ENCODE data around the gene TRIM5.
A peak's percentile ranks its signal among the peaks of the same experiment; 100 is the strongest.
"Not testable (repeated sequence)": the region's sequence is repeated elsewhere in the genome, so short reads cannot be mapped to it uniquely, and the experiment has no call there.

Gene TRIM5, protein sequence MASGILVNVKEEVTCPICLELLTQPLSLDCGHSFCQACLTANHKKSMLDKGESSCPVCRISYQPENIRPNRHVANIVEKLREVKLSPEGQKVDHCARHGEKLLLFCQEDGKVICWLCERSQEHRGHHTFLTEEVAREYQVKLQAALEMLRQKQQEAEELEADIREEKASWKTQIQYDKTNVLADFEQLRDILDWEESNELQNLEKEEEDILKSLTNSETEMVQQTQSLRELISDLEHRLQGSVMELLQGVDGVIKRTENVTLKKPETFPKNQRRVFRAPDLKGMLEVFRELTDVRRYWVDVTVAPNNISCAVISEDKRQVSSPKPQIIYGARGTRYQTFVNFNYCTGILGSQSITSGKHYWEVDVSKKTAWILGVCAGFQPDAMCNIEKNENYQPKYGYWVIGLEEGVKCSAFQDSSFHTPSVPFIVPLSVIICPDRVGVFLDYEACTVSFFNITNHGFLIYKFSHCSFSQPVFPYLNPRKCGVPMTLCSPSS

DNA sequence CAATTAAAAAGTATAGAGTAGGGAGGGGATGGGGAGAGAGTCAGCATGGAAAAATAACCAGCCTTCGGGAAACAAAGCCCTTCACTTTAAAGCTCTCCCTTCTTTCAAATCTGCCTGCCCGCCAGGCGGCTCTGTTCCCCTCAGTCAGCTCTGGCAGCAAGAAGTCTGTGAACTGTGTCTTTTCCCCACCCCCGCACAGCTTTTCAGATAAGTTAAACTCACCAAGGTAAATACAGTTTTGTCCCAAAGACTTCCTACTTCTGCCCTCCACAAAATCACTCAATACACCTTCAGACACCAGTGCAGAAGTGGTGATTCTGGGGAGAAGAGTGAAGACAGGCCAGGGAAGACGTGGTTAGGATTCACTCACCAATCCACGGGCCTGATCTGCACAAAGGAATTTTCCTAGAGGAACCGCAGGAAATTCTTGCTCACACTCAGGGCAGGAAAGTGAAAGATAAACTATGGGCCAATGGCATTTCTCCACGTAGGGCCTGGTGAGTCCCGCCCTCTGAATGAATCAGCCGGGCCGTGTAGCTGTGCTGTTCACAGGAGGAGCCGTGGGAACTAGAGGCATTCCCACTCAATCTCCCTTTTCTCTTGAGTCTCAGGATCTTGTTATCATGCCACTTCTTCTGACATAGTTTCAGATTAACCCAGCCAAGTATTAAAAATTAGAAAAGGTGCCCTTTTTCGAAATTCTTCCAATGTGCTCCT, at the start of gene TRIM5:
Gene TRIM5, minus strand, starts transcription at position 429 of the 717 bp plus-strand sequence. CDS start 4,897 bp downstream, outside the sequence.
- peak; percentile 84 for DNase-seq

DNA sequence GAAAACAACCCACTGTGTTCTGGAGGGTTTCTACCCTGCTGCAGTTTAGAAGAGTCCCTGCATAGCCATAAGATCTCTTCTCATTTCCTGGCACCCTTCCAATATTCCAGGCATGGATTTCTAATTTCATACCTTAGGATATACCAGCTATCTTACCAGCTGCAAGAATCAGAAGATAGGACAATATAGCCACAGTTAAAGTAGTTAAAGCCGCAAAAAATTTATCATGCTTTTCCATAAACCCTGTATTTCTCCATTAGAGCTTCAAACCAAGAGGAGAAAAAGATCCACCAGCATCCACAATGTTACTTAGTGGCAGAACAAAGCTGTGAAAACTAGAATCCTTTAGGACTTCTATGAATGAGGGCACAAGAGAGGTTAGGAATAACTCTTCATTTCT, 42.8 kb upstream of the TRIM5 start:
- no peak for DNase-seq

DNA sequence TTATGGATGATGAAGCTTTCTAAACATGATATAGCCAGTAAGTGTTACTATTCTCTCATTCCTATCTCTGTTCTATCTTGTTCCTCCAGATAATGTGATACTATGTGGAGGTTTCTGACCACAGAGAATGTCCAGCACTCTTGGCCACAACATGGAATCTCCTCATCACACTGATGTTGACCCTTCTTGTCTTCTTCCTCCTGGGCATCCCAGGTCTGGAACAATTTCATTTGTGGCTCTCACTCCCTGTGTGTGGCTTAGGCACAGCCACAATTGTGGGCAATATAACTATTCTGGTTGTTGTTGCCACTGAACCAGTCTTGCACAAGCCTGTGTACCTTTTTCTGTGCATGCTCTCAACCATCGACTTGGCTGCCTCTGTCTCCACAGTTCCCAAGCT, 41.5 kb upstream of the TRIM5 start:
- no peak for DNase-seq

DNA sequence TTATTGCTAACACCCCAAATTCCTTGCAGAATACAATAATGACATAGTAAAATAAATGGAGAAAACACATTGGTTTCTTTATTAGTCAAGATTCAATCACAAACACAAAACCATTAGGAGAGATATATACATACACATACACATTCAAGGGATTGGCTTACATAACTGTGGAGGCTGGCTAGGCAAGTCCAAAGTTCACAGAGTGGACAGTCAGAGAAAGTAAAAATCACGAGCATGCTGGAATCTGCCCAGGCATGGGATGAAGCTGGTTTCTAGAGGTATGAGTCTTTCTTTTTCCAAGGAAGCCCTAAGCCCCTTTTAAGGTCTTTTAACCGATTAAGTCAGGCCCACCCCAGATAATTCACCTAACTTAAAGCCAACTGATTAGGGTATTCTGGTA, 37.7 kb upstream of the TRIM5 start:
- DNase-seq = no peak

DNA sequence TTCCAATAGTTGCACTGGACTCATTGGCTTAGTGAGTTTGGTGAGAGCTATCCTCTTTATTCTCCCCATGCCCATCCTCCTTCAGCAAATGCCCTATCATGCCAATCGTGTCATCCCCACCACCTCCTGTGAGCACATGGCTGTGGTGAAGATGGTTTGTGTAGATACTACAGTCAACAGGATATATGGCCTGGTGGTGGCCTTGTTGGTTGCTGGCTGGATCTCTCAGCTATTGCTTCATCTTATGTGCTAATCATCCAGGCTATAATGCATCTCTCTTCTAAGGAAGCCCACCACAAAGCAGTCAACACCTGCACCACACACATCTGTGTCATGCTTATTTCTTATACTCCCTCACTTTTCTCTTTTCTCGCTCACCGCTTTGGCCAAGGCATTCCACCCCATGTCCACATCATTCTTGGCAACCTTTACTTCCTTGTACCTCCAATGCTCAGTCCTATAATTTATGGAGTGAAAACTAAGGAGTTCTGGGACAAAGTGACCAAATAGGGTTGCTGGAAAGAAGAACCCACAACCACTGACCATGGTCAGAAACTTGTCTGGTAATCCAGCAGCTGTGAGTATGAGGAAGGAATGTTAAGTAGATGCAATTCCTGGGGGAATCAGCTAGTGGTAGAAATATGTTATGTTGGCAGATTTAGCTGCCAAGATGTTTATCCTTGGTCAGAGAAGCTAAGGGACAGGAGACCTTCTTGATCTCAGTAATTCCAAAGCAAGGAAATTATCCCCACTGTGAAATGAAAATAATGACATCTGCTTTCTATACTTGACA, 35.0 kb upstream of the TRIM5 start:
- no peak for DNase-seq

DNA sequence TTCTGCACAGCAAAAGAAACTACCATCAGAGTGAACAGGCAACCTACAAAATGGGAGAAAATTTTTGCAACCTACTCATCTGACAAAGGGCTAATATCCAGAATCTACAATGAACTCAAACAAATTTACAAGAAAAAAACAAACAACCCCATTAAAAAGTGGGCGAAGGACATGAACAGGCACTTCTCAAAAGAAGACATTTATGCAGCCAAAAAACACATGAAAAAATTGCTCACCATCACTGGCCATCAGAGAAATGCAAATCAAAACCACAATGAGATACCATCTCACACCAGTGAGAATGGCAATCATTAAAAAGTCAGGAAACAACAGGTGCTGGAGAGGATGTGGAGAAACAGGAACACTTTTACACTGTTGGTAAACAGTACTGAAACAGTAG, 31.6 kb upstream of the TRIM5 start:
- not testable (repeated sequence) for DNase-seq

DNA sequence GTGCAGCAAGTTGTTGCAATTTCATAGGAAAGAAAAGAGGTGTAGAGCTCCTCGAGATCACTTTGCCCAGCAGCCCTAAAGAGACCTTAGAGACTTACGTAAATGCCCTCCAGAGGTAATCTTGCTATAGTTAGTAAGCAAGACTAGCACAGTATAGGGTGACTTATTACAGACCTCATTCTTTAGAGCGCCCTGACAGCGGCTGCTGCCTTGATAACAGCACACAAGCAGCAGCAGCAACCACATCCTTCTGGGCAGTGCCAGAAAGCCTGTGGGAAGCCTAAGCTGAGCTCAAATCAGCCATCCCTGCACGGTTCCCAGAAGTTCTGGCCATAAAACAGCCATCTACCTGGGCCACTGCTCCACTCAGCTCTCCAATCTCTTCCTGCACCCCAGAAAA, 28.8 kb upstream of the TRIM5 start:
- no peak for DNase-seq

DNA sequence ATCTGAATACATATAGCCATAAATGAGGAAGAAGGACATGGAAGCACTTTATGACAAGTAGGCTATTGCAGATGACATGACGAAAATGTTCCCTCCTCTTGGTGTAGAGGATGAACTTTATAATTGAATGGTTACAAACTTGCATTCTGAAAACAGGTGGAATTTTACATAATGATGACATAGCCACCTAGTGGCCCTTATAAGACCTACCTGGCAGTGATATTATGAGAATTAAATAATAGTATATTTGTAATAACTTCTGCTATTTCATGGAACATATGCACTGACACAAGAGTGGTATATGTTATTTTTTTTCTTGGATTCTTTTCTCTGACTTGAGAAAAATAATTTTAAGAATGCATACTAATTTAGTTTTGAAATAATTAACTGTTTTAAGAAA, 27.6 kb upstream of the TRIM5 start:
- DNase-seq = peak; percentile 38

DNA sequence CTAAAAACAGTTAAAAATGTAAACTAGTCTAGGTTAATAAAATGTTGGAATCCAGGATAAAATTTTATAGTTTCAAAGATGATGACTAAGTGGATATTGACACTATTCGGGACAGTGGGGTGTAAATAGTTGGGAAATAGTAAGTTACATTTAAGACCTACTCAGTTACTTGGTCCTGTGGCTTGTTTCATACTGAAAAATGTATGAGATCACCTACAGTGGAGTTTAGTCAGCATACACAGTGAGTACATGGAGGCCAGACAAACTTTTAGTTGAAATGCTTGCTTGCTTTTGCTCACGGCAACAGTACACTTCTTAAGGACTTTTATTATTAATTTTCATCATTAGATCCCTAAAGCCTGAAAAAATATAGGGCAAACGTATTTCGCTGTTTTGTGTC, 20.8 kb upstream of the TRIM5 start:
- no peak for DNase-seq

DNA sequence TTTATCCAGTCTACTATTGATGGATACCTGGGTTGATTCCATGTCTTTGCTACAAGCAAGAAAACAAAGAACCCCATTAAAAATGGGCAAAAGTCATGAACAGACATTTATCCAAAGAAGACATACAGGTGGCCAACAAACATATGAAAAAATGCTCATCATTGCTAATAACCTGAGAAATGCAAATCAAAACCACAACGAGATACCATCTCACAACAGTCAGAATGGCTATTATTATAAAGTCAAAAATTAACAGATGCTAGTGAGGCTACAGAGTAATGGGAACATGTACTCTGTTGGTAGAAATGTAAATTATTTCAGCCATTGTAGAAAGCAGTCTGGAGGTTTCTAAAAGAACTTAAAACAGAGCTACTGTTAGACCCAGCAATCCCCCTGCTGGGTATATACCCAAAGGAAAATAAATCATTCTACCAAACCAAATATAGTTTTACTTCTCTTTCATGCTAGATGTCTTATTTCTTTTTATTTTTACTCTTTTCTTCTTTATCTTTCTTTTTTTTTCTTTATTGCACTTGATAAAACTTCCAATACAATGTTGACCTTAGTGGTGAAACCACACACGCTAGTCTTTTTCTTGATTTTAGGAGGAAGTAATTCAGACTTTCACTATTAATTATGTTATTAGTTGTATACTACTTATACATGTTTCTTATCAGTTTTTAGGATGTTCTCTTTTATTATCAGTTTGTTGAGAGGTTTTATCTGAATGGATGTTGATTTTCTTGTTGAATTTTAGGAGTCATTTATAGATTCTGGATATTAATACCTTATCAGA, 19.1 kb upstream of the TRIM5 start:
- no peak for DNase-seq

DNA sequence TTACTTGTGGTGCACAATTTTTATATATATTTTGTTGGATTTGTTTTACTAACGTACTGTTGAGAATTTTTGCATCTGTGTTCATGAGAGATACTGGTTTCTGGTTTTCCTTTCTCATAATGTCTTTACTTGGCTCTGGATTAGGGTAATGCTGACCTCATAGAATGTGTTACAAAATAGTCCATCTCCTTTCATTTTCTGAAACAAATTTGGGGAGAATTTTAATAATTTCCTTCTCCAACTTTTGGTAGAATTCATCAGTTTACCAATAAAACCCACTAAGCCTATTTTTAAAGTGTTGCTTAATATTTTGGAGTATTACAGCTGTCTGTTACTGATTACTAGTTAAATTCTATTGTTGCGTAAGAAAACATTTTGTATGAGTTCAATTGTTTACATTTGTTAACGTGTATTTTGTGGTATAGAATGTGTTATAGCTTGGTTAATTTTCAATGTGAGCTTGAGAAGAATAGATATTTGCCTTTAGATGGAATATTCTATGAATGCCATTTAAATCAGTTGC, 16.2 kb upstream of the TRIM5 start:
- DNase-seq = no peak

DNA sequence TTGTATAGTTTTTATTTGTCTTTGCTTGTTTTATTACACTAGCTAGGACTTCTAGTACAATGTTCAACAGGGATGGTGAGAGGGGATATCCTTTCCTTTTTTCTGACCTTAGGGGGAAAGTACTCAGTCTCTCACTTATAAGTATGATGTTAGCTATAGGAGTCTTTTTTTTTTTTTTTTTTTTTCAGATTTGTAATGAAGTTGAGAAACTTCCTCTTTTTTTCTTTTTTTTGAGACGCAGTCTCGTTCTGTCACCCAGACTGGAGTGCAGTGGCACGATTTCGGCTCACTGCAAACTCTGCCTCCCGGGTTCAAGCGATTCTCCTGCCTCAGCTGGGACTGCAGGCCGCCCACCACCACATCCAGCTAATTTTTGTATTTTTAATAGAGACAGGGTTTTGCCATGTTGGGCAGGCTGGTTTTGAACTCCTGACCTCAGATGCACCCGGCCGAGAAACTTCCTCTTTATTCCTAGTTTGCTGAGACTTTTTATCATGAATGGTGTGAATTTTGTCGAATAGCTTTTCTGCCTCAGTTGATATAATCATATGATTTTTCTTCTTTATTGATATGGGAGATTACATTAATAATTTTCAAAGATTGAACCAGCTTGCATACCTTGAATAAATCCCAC, 15.7 kb upstream of the TRIM5 start:
- DNase-seq = no peak

DNA sequence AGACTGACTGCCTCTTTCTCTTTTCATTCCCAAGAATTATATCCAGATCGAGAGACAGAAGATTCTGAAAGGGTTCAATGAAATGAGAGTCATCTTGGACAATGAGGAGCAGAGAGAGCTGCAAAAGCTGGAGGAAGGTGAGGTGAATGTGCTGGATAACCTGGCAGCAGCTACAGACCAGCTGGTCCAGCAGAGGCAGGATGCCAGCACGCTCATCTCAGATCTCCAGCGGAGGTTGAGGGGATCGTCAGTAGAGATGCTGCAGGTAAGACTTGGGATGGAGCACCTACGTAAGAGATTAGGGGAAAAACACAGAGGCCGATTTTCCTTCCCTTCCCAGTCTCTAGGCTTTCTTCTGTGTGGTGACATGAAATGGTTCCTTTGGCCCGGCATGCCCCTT, 13.4 kb upstream of the TRIM5 start:
- no peak for DNase-seq

DNA sequence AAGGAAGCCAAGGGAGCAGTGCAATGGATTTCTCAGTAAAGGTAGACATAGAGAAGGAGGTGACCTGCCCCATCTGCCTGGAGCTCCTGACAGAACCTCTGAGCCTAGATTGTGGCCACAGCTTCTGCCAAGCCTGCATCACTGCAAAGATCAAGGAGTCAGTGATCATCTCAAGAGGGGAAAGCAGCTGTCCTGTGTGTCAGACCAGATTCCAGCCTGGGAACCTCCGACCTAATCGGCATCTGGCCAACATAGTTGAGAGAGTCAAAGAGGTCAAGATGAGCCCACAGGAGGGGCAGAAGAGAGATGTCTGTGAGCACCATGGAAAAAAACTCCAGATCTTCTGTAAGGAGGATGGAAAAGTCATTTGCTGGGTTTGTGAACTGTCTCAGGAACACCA, 11.3 kb upstream of the TRIM5 start:
- DNase-seq = no peak

DNA sequence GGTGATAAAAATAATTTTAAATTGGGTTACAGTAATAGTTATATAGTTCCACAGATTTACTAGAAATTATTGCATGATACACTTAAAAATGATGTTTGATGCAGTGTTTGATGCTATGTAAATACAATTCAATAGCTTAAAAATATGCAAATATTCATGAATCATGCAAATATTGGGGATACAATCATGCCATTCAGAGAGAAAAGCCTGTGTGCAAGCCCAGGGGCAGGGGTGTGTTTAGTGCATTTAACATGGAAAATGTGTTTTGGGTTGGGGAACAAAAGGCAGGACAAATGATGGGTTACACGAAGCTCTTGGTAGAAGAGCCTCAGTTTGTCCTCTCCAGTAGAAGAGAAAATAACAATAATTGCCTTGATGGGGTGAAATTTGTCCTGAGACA, 10.7 kb upstream of the TRIM5 start:
- DNase-seq = no peak

DNA sequence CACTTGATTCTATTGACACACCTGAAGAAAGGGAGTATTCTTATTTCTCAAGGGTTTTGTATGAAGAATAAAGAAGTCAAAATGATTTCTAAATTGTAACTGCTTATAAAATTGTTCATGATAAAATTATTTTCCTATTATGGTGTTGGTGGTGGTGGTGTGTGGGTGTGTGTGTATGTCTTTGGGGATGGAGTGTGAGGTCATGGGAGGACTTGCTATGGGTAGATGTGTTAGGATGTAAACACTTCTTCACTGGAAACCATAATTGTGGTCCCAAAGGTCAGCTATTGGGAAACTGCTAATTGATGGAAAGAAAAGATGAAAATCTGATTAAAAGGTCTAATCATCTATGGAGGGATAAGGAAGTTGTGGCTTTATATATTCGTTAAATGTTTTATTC, 9.8 kb upstream of the TRIM5 start:
- DNase-seq = no peak

DNA sequence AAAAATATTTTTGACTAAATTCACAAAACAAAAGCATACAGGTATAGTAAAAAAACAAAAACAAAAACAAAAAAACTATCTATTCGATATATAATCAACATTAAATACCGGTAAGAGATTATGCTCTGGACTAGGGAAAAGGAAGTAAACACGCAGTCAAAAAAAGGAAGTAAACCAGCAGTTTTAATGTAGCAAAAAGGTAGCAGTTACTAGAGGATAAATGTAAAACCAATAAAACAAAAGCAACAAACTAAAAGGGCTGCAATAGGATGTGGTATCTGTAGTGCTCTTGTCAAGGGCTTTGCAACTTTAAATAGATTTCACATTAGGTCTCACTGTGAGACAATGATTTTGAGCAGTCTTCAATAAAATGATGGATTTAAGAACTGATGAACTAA, 7.1 kb upstream of the TRIM5 start:
- peak; percentile 27 for DNase-seq

DNA sequence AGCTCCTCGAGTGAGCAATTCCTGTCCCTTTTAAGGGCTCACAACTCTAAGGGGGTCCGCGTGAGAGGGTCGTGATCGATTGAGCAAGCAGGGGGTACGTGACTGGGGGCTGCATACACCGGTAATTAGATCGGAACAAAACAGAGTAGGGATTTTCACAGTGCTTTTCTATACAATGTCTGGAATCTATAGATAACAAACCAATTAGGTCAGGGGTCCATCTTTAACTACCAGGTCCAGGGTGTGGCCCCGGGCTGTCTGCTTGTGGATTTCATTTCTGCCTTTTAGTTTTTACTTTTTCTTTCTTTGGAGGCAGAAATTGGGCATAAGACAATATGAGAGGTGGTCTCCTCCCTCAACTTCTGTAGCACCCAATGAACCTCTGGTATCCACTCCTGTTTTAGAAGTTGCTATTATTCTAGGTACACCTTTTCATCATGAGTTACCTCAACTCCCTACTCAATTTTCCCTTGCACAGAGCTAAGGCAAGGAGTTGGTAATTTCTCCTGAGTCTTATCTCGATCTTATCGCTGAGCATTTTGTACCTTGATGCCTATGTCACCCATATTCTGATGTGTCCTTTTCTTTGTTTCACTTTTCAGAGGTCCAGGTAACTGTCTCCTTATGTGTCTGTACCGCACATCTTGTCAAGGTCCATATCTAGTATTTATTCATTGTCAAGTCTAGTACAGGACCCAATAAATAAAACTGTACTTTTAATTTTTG, 6.5 kb upstream of the TRIM5 start:
- DNase-seq = not testable (repeated sequence)

DNA sequence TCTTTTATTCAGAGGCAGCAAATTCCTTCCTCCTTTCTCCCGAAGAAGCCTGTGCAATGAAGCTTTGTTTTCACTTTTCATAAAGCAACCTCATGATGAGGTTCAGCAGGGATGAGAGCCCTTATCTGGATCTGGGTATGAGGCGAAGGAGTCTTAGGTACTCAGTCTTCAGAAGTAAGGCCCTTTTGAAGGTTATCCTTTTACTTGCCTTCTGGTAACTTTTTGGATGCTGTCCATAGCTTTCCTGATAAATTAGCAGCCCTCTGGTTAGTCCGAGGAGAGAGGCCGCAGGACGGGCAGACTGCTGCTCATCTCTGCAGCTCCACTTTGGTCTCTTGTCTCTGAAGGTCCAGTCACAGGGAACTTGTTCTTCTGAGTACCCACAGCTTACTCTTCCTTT, 5.9 kb upstream of the TRIM5 start:
- no peak for DNase-seq

DNA sequence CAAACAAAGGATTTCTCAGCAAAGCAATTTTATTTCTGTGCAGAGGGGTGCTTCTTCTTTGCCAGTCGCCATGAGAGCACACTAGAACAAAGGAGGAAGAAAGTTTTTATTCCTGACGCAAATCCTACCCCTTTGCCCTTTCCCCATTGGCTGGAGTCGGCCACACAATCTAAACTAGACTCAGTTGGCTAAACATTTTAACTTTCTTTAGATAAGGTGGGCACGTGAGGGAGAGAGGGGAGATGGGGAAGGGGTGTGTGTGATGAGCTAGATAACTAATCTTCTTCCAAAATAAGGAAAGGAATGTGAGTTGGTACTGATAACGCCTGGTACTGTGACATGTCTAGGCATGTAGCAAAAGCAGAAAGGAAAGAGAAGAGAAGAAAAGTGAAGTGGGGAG, 5.3 kb upstream of the TRIM5 start:
- no peak for DNase-seq

DNA sequence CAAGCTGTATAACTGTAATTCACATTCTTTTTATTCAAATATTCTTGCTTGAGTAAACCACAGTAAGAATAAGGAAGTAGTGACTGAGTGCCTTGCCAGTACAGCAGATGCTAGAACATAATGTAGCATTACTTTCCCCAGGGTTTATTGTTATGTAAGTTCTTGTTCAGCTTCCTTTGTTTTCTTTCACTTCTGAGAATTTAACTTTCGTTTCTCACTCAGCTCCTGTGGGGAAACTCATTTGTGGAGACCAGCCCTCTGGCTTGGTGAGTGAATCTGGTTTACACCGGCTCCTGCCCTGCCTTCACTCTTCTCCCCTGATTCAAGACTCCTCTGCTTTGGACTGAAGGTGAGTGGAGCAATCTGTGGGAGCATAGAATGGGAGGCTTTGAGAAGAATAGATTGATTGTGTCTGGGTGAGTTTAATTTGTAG, 4.7 kb upstream of the TRIM5 start, which contains the start of gene TRIM22:
Gene TRIM22, plus strand, starts transcription at position 240 of the 433 bp plus-strand sequence. CDS start 6,443 bp downstream, outside the sequence.
- DNase-seq = peak; percentile 80

Measured in CD4-positive, alpha-beta T cell treated with Interleukin-21 for 1 hour (primary cell).